Tibial nerve (tissue), 4 donors: ENCODE data around the gene GPR55. TPM values are rescaled to one million over a fixed set of nuclear protein-coding genes. Genes with fewer than 3 reads are reported as not detected.

Experiments used
- DNase-seq, 2 donors: peaks; one replicate each; pipeline ENCODE4 v3.0.0-alpha.2; 2019; ENCODE audit warnings: low spot score in 2 of 2
- H3K27ac ChIP-seq, 4 donors: fragments of 200-600 bp; sonication (generic) in 3 of 4; one replicate each; pipeline ENCODE4 v1.5.1; 2017 to 2019; ENCODE audit warnings: mild to moderate bottlenecking in 1 of 4
- H3K27me3 ChIP-seq, 2 donors: fragments of 200-600 bp; sonication (generic) in 1 of 2; one replicate each; pipeline versions ENCODE4 v1.5.1 to v1.6.0; 2017 to 2019
- H3K36me3 ChIP-seq, 3 donors: fragments of 200-600 bp; sonication (generic); one replicate each; pipeline ENCODE4 v1.5.1; 2018 to 2019
- H3K4me1 ChIP-seq, 4 donors: fragments of 200-600 bp; sonication (generic) in 3 of 4; one replicate each; pipeline ENCODE4 v1.5.1; 2017 to 2019
- H3K4me3 ChIP-seq, 4 donors: fragments of 200-600 bp; sonication (generic) in 3 of 4; one replicate each; pipeline ENCODE4 v1.5.1; 2017 to 2019; ENCODE audit warnings: mild to moderate bottlenecking in 1 of 4, moderate library complexity in 1 of 4
- H3K9me3 ChIP-seq, 4 donors: fragments of 200-600 bp; sonication (generic) in 3 of 4; one replicate each; pipeline ENCODE4 v1.5.1; 2017 to 2019
- CTCF ChIP-seq, 5 experiments: fragments of 200-600 bp in 3 of 5; fragments of 450-650 bp in 2 of 5; sonication (generic) in 3 of 5; IDR thresholded peaks; one replicate each; pipeline ENCODE4 v1.5.1; 2016 to 2019; ENCODE audit warnings: antibody characterized with exemption in 5 of 5, mild to moderate bottlenecking in 3 of 5, moderate library complexity in 2 of 5
- EP300 ChIP-seq, 2 donors: sonication (generic); formaldehyde crosslinking; IDR thresholded peaks; one replicate each; pipeline ENCODE4 v1.6.1; 2017; ENCODE audit warnings: antibody characterized with exemption in 2 of 2, mild to moderate bottlenecking in 1 of 2
- POLR2A ChIP-seq, 2 donors: fragments of 450-650 bp; IDR thresholded peaks; one replicate each; pipeline ENCODE4 v1.6.1; 2017; ENCODE audit warnings: antibody characterized with exemption in 2 of 2, mild to moderate bottlenecking in 2 of 2, moderate library complexity in 2 of 2
- whole genome bisulfite sequencing, 2 donors: methylation state at CpG; one replicate each; pipeline ENCODE4 v1.1.5; 2018; 5-methylcytosine and 5-hydroxymethylcytosine counted together
- total RNA-seq, 4 donors: library from RNA; depleted of rRNA; stranded (reverse); fragments of >200 nt; gene quantifications; one replicate each; pipeline ENCODE4 v1.1.0, GENCODE V29; 2016

Gene GPR55
- total RNA-seq, 4 donors from 2014 or later = 0.21 TPM; not detected in 3

DNA sequence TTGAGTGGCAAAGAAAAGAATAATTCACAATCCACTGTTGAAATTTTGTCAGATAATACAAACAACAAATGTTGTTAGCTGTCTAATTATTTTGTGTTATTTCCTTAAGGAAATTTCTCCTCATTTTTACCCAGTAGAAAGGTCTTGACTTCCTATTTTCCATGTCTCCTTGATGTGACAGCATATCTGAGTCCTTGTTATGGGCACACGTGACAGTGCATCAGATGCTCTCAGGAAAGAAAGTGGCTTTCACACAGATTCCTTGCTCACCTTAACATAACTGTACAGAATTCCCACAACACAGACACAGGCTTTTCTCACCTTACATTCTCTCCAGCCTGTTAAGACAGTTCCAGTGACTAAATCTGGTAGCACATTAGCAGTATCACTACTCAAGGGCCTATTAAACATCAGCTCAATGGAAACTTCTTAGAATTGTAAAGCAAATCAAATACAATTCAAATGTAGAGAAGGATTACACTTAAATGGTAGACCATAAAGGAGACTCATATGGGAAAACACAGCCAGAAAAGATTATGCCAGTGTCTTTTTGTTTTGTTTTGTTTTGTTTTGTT is 30.2 kb upstream of the GPR55 start:
- Histone ChIP-seq H3K27ac (no peak overlapping the region), H3K4me3 (no peak overlapping the region), H3K27me3 (peaks cover 0 to 20% of the 10 kb centered on the region in 2 donors), H3K4me1 (peaks cover 0 to 13% (median 11%) of the 10 kb centered on the region in 4 donors), H3K36me3 (no peaks in the 10 kb centered on the region), H3K9me3 (no peaks in the 10 kb centered on the region)
- TF ChIP-seq CTCF (IDR thresholded peaks at IDR 0.05) = no peak
- no peak for TF ChIP-seq POLR2A (IDR thresholded peaks at IDR 0.05)
- TF ChIP-seq EP300 (IDR thresholded peaks at IDR 0.05) = no peak
- WGBS, 2 donors = 84 to 97% methylated on average over 1 of the region's 1 CpG
- no peak for DNase-seq

- H3K4me1 ChIP-seq = peaks cover 0 to 13% (median 11%) of the 10 kb centered on the region in 4 donors
These were observed 29.7 kb upstream of the GPR55 start for GRCh38 chr2:230954746-230955145.

DNA sequence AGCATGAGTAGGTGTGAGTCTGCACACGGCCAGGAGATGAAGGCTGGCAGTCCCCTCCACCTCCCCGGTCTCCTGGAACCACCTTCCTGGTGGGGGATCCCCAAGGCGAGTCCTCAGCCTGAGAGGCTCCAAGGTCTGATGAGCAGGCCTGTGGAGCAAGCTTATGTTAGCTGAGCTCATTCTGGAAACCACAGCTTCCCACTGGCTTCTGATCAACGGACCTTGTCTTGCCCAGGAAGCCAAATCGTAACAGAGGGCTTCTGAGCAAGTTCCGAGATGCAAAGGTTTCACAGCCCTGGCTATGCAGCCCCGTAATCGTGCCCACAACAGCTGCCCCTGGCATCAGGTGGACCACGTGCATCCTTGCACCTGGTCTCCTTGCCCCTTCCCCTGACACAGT is 28.8 kb upstream of the GPR55 start:
- Histone ChIP-seq H3K36me3 (no peaks in the 10 kb centered on the region), H3K9me3 (no peaks in the 10 kb centered on the region), H3K27ac (no peak overlapping the region), H3K4me3 (no peak overlapping the region), H3K4me1 (peaks cover 0 to 13% (median 11%) of the 10 kb centered on the region in 4 donors), H3K27me3 (peaks cover 0 to 10% of the 10 kb centered on the region in 2 donors)
- DNase-seq = no peak
- WGBS, 2 donors = 72 to 83% methylated on average over 8 to 9 of the region's 9 CpGs
- no peak for TF ChIP-seq EP300 (IDR thresholded peaks at IDR 0.05)
- TF ChIP-seq POLR2A (IDR thresholded peaks at IDR 0.05) = no peak
- no peak for TF ChIP-seq CTCF (IDR thresholded peaks at IDR 0.05)

More at GRCh38 chr2:230954746-230955145, 29.7 kb upstream of the GPR55 start:
- Histone ChIP-seq H3K36me3 (no peaks in the 10 kb centered on the region), H3K27me3 (peaks cover 0 to 15% of the 10 kb centered on the region in 2 donors), H3K4me3 (no peak overlapping the region), H3K27ac (no peak overlapping the region), H3K9me3 (no peaks in the 10 kb centered on the region)
- TF ChIP-seq CTCF (IDR thresholded peaks at IDR 0.05) (no peak), POLR2A (IDR thresholded peaks at IDR 0.05) (no peak), EP300 (IDR thresholded peaks at IDR 0.05) (no peak)
- no peak for DNase-seq

- H3K27me3 ChIP-seq = peaks cover 0 to 1% of the 10 kb centered on the region in 2 donors
- no peaks in the 10 kb centered on the region for H3K36me3 ChIP-seq
- 90 to 92% methylated on average over 10 of the region's 10 CpGs for WGBS, 2 donors
- no peak overlapping the region for H3K27ac ChIP-seq
- TF ChIP-seq POLR2A (IDR thresholded peaks at IDR 0.05) (no peak), CTCF (IDR thresholded peaks at IDR 0.05) (no peak), EP300 (IDR thresholded peaks at IDR 0.05) (no peak)
- H3K9me3 ChIP-seq = no peaks in the 10 kb centered on the region
- no peak for DNase-seq
- peaks cover 0 to 8% (median 6%) of the 10 kb centered on the region in 4 donors for H3K4me1 ChIP-seq
- no peak overlapping the region for H3K4me3 ChIP-seq
These were observed 27.3 kb upstream of the GPR55 start for GRCh38 chr2:230952226-230952956.

GRCh38 chr2:230951396-230951795 is 26.4 kb upstream of the GPR55 start:
- no peaks in the 10 kb centered on the region for H3K36me3 ChIP-seq
- DNase-seq = no peak
- no peak overlapping the region for H3K27ac ChIP-seq
- H3K27me3 ChIP-seq = no peaks in the 10 kb centered on the region
- no peaks in the 10 kb centered on the region for H3K9me3 ChIP-seq
- H3K4me3 ChIP-seq = no peak overlapping the region
- whole genome bisulfite sequencing, 2 donors = 56 to 65% methylated on average over 2 of the region's 2 CpGs
- H3K4me1 ChIP-seq = no peaks in the 10 kb centered on the region
- TF ChIP-seq POLR2A (IDR thresholded peaks at IDR 0.05) (no peak), EP300 (IDR thresholded peaks at IDR 0.05) (no peak), CTCF (IDR thresholded peaks at IDR 0.05) (no peak)
